DOHH2 (cell line): ENCODE data around the gene HRK.

Source experiments
- EZH2phosphoT487 ChIP-seq: fragments of 200-600 bp; sonication (generic); IDR thresholded peaks from 2 replicates; pipeline ENCODE4 v1.6.1; 2017; ENCODE audit warnings: borderline replicate concordance, mild to moderate bottlenecking, antibody characterized with exemption, low read length, moderate library complexity, mixed read lengths
- TF ChIP-seq, protein P1 (sequence below): fragments of 200-600 bp; sonication (generic); IDR thresholded peaks from one replicate; pipeline ENCODE4 v1.5.1; 2014; ENCODE audit warnings: antibody characterized with exemption, mild to moderate bottlenecking, low read depth, low read length; ENCODE audit not compliant: poor library complexity, severe bottlenecking

GRCh38 chr12:116861320-116861719 is 19.9 kb downstream of the HRK start:
- TF ChIP-seq, protein P1, sequence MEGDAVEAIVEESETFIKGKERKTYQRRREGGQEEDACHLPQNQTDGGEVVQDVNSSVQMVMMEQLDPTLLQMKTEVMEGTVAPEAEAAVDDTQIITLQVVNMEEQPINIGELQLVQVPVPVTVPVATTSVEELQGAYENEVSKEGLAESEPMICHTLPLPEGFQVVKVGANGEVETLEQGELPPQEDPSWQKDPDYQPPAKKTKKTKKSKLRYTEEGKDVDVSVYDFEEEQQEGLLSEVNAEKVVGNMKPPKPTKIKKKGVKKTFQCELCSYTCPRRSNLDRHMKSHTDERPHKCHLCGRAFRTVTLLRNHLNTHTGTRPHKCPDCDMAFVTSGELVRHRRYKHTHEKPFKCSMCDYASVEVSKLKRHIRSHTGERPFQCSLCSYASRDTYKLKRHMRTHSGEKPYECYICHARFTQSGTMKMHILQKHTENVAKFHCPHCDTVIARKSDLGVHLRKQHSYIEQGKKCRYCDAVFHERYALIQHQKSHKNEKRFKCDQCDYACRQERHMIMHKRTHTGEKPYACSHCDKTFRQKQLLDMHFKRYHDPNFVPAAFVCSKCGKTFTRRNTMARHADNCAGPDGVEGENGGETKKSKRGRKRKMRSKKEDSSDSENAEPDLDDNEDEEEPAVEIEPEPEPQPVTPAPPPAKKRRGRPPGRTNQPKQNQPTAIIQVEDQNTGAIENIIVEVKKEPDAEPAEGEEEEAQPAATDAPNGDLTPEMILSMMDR: no peak
- TF ChIP-seq EZH2phosphoT487: no peak
